Endothelial cell of umbilical vein (primary cell): Measurements from ENCODE around the gene EFS. TPM values are rescaled to one million over a fixed set of nuclear protein-coding genes. Genes with fewer than 3 reads are reported as not detected.

Experiments
- BruUV-seq: library from RNA; stranded (reverse); fragments of 400-500 nt; replicated peaks from 2 replicates; lab custom pipeline; 2021; lab: Mats Ljungman, UMichigan
- CTCF ChIA-PET: fragments of 300-600, 350-600 bp; sonication (Branson Sonifier 250); formaldehyde crosslinking; loops from one replicate; lab custom pipeline; 2021; ENCODE audit warnings: antibody characterized with exemption, inconsistent platforms; lab: Charles Lee
- POLR2A ChIA-PET: fragments of 300-600, 350-600 bp; sonication (Branson Sonifier 250); formaldehyde crosslinking; loops from one replicate; lab custom pipeline; 2021; ENCODE audit warnings: antibody characterized with exemption, inconsistent platforms; lab: Charles Lee
- DNase-seq: peaks from one replicate; pipeline ENCODE4 v3.0.0-alpha.2; 2011; ENCODE audit warnings: low read depth, low spot score
- FAIRE-seq: peaks from 2 replicates; lab custom pipeline; 2011; peaks lifted over from hg19 to GRCh38; lab: Jason Lieb, UNC
- H2AFZ ChIP-seq: 2 replicates; pipeline ENCODE4 v1.6.0; 2012; ENCODE audit warnings: low read depth, low read length, control low read depth, inconsistent platforms
- H3K27ac ChIP-seq: 2 replicates; pipeline ENCODE4 v1.5.1; 2011; ENCODE audit warnings: low read depth, mild to moderate bottlenecking, control low read depth, low read length, moderate library complexity; ENCODE audit not compliant: insufficient read depth
- H3K27me3 ChIP-seq, 2 experiments: 2 replicates each; pipeline versions ENCODE4 v1.6.0 to v1.6.1; 2011; ENCODE audit warnings: low read length in 2 of 2, mixed read lengths in 1 of 2; ENCODE audit not compliant: control insufficient read depth in 2 of 2, insufficient read depth in 2 of 2
- H3K36me3 ChIP-seq, 2 experiments: 2 replicates in 1 of 2; 3 replicates in 1 of 2; pipeline ENCODE4 v1.5.1; 2011; ENCODE audit warnings: low read length in 2 of 2, mild to moderate bottlenecking in 1 of 2, moderate library complexity in 1 of 2; ENCODE audit not compliant: control insufficient read depth in 2 of 2, insufficient read depth in 2 of 2; ENCODE audit errors: extremely low read depth in 1 of 2
- H3K4me1 ChIP-seq: 3 replicates; pipeline ENCODE4 v1.5.1; 2011; ENCODE audit warnings: mild to moderate bottlenecking, low read length; ENCODE audit not compliant: control insufficient read depth, insufficient read depth; ENCODE audit errors: extremely low read depth
- H3K4me2 ChIP-seq: 2 replicates; pipeline ENCODE4 v1.6.1; 2011; ENCODE audit warnings: low read length, control low read depth, mixed read lengths; ENCODE audit not compliant: insufficient read depth
- H3K4me3 ChIP-seq, 3 experiments: fragments of 200-600 bp in 1 of 3; sonication (generic), shearing (Covaris generic) in 1 of 3; replicated peaks in 1 of 3; 2 replicates each; pipeline ENCODE4 v1.5.1; 2011 to 2016; ENCODE audit warnings: control low read depth in 3 of 3, low read length in 3 of 3, mild to moderate bottlenecking in 2 of 3, inconsistent platforms in 1 of 3, low read depth in 1 of 3, moderate library complexity in 1 of 3; ENCODE audit not compliant: insufficient read depth in 1 of 3
- H3K79me2 ChIP-seq: 2 replicates; pipeline ENCODE4 v1.6.0; 2012; ENCODE audit warnings: low read length, inconsistent platforms; ENCODE audit not compliant: control insufficient read depth, insufficient read depth
- H3K9ac ChIP-seq: replicated peaks from 2 replicates; pipeline ENCODE3; 2011; ENCODE audit warnings: low read length, control low read depth; ENCODE audit not compliant: insufficient read depth; ENCODE audit errors: extremely low read depth
- H3K9me1 ChIP-seq: replicated peaks from 3 replicates; pipeline ENCODE4 v1.6.0; 2011; ENCODE audit warnings: mild to moderate bottlenecking, low read length; ENCODE audit not compliant: control insufficient read depth, insufficient read depth; ENCODE audit errors: extremely low read depth
- H3K9me3 ChIP-seq: replicated peaks from 2 replicates; pipeline ENCODE4 v1.5.1; 2012; ENCODE audit warnings: low read length, inconsistent platforms; ENCODE audit not compliant: control insufficient read depth, insufficient read depth
- H4K20me1 ChIP-seq: replicated peaks from 2 replicates; pipeline ENCODE3; 2011; ENCODE audit warnings: mild to moderate bottlenecking, low read length; ENCODE audit not compliant: control insufficient read depth, insufficient read depth; ENCODE audit errors: extremely low read depth
- EZH2 ChIP-seq: IDR thresholded peaks from 2 replicates; pipeline ENCODE4 v1.6.1; 2012; ENCODE audit warnings: borderline replicate concordance, low read depth, mild to moderate bottlenecking, moderate library complexity, low read length, inconsistent platforms; ENCODE audit not compliant: severe bottlenecking
- FOS ChIP-seq: IDR thresholded peaks from 2 replicates; pipeline ENCODE4 v1.6.1; 2011; ENCODE audit warnings: mild to moderate bottlenecking, low read length, moderate library complexity, borderline replicate concordance; ENCODE audit not compliant: insufficient read depth
- GATA2 ChIP-seq: IDR thresholded peaks from 2 replicates; pipeline ENCODE4 v1.7.0; 2011; ENCODE audit warnings: low read depth, mild to moderate bottlenecking, moderate library complexity, mixed read lengths, low read length; ENCODE audit not compliant: insufficient read length, insufficient read depth
- JUN ChIP-seq: IDR thresholded peaks from 2 replicates; pipeline ENCODE4 v1.6.1; 2011; ENCODE audit warnings: borderline replicate concordance, low read depth; ENCODE audit not compliant: insufficient read length, insufficient read depth
- MYC ChIP-seq: IDR thresholded peaks from one replicate; pipeline ENCODE4 v1.6.1; 2011; ENCODE audit warnings: mild to moderate bottlenecking, low read depth, low read length
- POLR2A ChIP-seq: IDR thresholded peaks from 2 replicates; pipeline ENCODE4 v1.6.1; 2012; ENCODE audit warnings: low read depth, mild to moderate bottlenecking, control low read depth, low read length
- POLR2AphosphoS5 ChIP-seq: IDR thresholded peaks from 2 replicates; pipeline ENCODE4 v1.6.1; 2012; ENCODE audit warnings: low read depth, mild to moderate bottlenecking, control low read depth, low read length, moderate library complexity; ENCODE audit not compliant: insufficient read depth
- dilution Hi-C: fragments of 300-500 bp; cut with MboI; formaldehyde crosslinking; loops from one replicate; pipeline ENCODE4 v1.15.0; 2019; ENCODE audit warnings: low sequenced_read_pairs; ENCODE audit not compliant: extremely low pct_ligation_motif_present
- intact Hi-C: fragments of 100-400 bp; cut with micrococcal nuclease; formaldehyde crosslinking; loops from one replicate; pipeline ENCODE4 v1.10.0; 2022
- polyA plus RNA-seq, 4 experiments: library from polyadenylated mRNA; depleted of rRNA in 3 of 4; stranded (reverse) in 3 of 4; unstranded in 1 of 4; fragments of >200 nt; gene quantifications; 2 replicates each; pipeline versions ENCODE4 v1.2.1 to v1.2.3, GENCODE V29; 2011 to 2012; ENCODE audit warnings: missing spikeins in 1 of 4
- total RNA-seq: library from RNA; stranded (reverse); gene quantifications from 2 replicates; pipeline ENCODE4 v1.2.3, GENCODE V29; 2021
- TF ChIP-seq, protein P1 (sequence below): IDR thresholded peaks from 2 replicates; pipeline ENCODE4 v1.6.1; 2011; ENCODE audit not compliant: insufficient read depth, insufficient read length
- TF ChIP-seq, protein P2 (sequence below), 2 donors: IDR thresholded peaks; 1 replicate in 1 of 2; 2 replicates in 1 of 2; pipeline ENCODE4 v1.5.1; 2011; ENCODE audit warnings: low read length in 2 of 2, mild to moderate bottlenecking in 2 of 2, moderate library complexity in 2 of 2, control low read depth in 1 of 2, inconsistent platforms in 1 of 2, low read depth in 1 of 2; ENCODE audit not compliant: insufficient read depth in 1 of 2; ENCODE audit errors: extremely low read depth in 1 of 2

Gene EFS
- total and polyA plus RNA-seq, 2 donors (not counting 3 experiments of a cell fraction or from before 2014, with no cell fraction given), result 0.03 to 0.13 TPM

DNA sequence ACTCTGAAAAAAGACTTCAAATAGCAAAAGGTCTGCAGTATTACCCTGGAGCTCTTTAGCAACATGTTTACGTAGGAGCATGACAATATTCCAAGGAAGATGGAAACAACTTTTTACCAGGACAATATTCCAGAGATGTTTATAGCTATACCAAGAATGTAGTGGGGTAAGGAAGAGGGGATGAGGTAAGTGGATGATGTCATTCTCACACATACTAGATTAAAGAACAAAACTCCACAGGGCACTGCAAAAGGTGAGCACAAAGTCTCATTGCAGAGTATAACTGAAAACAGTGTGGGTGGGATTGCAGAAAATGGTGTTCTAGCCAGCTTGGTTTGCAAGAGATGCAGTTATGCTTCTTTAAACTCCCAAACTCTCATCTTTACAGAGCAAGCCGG, 20.3 kb upstream of the EFS start:
- Histone ChIP-seq H3K4me3 (no peak overlapping the region), H2AFZ (no peak overlapping the region), H3K27me3 (no peaks in the 10 kb centered on the region), H3K9me3 (no peaks in the 10 kb centered on the region), H3K27ac (no peak overlapping the region), H3K79me2 (no peaks in the 10 kb centered on the region), H3K4me2 (no peak overlapping the region), H3K9ac (no peak overlapping the region), H3K36me3 (no peaks in the 10 kb centered on the region), H3K4me1 (no peaks in the 10 kb centered on the region), H3K9me1 (no peaks in the 10 kb centered on the region), H4K20me1 (no peaks in the 10 kb centered on the region)
- ChIA-PET CTCF (interaction anchor here (1.1 kb wide), 1 partner anchor 9 kb away, joined by 4 read pairs; no protein-coding TSS in a partner anchor), POLR2A (no interaction called here)
- FAIRE-seq (no peak), DNase-seq (no peak)
- intact Hi-C loops (no loop called here), dilution Hi-C loops (no loop called here)
- TF ChIP-seq MYC (no peak), JUN (no peak), FOS (no peak), GATA2 (no peak), POLR2A (no peak), POLR2AphosphoS5 (no peak), EZH2 (no peak)
- TF ChIP-seq, protein P1, sequence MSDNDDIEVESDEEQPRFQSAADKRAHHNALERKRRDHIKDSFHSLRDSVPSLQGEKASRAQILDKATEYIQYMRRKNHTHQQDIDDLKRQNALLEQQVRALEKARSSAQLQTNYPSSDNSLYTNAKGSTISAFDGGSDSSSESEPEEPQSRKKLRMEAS, result no peak
- TF ChIP-seq, protein P2, sequence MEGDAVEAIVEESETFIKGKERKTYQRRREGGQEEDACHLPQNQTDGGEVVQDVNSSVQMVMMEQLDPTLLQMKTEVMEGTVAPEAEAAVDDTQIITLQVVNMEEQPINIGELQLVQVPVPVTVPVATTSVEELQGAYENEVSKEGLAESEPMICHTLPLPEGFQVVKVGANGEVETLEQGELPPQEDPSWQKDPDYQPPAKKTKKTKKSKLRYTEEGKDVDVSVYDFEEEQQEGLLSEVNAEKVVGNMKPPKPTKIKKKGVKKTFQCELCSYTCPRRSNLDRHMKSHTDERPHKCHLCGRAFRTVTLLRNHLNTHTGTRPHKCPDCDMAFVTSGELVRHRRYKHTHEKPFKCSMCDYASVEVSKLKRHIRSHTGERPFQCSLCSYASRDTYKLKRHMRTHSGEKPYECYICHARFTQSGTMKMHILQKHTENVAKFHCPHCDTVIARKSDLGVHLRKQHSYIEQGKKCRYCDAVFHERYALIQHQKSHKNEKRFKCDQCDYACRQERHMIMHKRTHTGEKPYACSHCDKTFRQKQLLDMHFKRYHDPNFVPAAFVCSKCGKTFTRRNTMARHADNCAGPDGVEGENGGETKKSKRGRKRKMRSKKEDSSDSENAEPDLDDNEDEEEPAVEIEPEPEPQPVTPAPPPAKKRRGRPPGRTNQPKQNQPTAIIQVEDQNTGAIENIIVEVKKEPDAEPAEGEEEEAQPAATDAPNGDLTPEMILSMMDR (IDR thresholded peaks at IDR 0.05; ENCODE audit: extremely low read depth in 1 of 2, insufficient read depth in 1 of 2, low read depth in 1 of 2, low read length in 2 of 2), result no peak
- no TSS peak for BruUV-seq
